GM21619 (cell line): ENCODE data around the gene C1QTNF6.

ENCODE experiments used
- ATAC-seq: cut with Tn5 transposase; IDR thresholded peaks from one replicate; pipeline ENCODE4 v1.9.1; 2021; ENCODE audit not compliant: unreplicated experiment

C1QTNF6 gene

GRCh38 chr22:37223965-37224551, 36.0 kb upstream of the C1QTNF6 start:
- ATAC-seq: peak; percentile 36

GRCh38 chr22:37222440-37222971, 34.5 kb upstream of the C1QTNF6 start:
- ATAC-seq: no peak

GRCh38 chr22:37221424-37222333, 33.6 kb upstream of the C1QTNF6 start:
- no peak for ATAC-seq

GRCh38 chr22:37220543-37220981, 32.5 kb upstream of the C1QTNF6 start:
- no peak for ATAC-seq

- no peak for ATAC-seq
These were observed 31.5 kb upstream of the C1QTNF6 start for GRCh38 chr22:37219533-37219932.

- peak; percentile 72 for ATAC-seq
These were observed 30.8 kb upstream of the C1QTNF6 start for GRCh38 chr22:37218771-37219411.

- ATAC-seq: peak; percentile 16
These were observed 30.3 kb upstream of the C1QTNF6 start for GRCh38 chr22:37218399-37218770.

- no peak for ATAC-seq
These were observed 27.8 kb upstream of the C1QTNF6 start for GRCh38 chr22:37215890-37216289.

GRCh38 chr22:37214731-37215030, 26.6 kb upstream of the C1QTNF6 start:
- ATAC-seq: no peak

- ATAC-seq: no peak
These were observed 26.1 kb upstream of the C1QTNF6 start for GRCh38 chr22:37213941-37214730.

GRCh38 chr22:37213218-37213855, 25.3 kb upstream of the C1QTNF6 start:
- ATAC-seq: no peak

GRCh38 chr22:37212174-37212906, 24.3 kb upstream of the C1QTNF6 start, which contains the start of gene SSTR3:
SSTR3 (minus strand) TSS chr22:37212477; CDS start chr22:37207803, 4,674 bp downstream.
- ATAC-seq: no peak

GRCh38 chr22:37211866-37212173, 23.8 kb upstream of the C1QTNF6 start:
- no peak for ATAC-seq

- no peak for ATAC-seq
These were observed 23.2 kb upstream of the C1QTNF6 start for GRCh38 chr22:37211075-37211865.

GRCh38 chr22:37210041-37210803, 22.2 kb upstream of the C1QTNF6 start:
- no peak for ATAC-seq

- no peak for ATAC-seq
These were observed 21.2 kb upstream of the C1QTNF6 start for GRCh38 chr22:37209140-37209845.

- no peak for ATAC-seq
These were observed 20.5 kb upstream of the C1QTNF6 start for GRCh38 chr22:37208401-37209139.
